Liver (tissue), 9 donors: Measurements from ENCODE around the gene GPR183. TPM values are rescaled to one million over a fixed set of nuclear protein-coding genes. Genes with fewer than 3 reads are reported as not detected.

ENCODE experiments used
- DNase-seq: peaks from one replicate; pipeline ENCODE4 v3.0.0-alpha.2; 2017; ENCODE audit warnings: low spot score
- H3K27ac ChIP-seq, 2 donors: one replicate each; pipeline ENCODE4 v1.7.0; 2013; ENCODE audit warnings: inconsistent platforms in 2 of 2, low read length in 2 of 2, control low read depth in 1 of 2, low read depth in 1 of 2, mild to moderate bottlenecking in 1 of 2
- H3K27me3 ChIP-seq, 4 donors: one replicate each; pipeline versions ENCODE4 v1.6.1 to v1.7.0; 2013; ENCODE audit warnings: low read length in 3 of 4, inconsistent platforms in 1 of 4, mild to moderate bottlenecking in 1 of 4, moderate library complexity in 1 of 4; ENCODE audit not compliant: control insufficient read depth in 4 of 4, insufficient read depth in 4 of 4
- H3K36me3 ChIP-seq, 4 donors: one replicate each; pipeline versions ENCODE4 v1.6.1 to v1.7.0; 2013; ENCODE audit warnings: low read length in 3 of 4, mild to moderate bottlenecking in 3 of 4, low read depth in 1 of 4, moderate library complexity in 1 of 4; ENCODE audit not compliant: control insufficient read depth in 4 of 4, insufficient read depth in 3 of 4
- H3K4me1 ChIP-seq, 4 donors: one replicate each; pipeline versions ENCODE4 v1.6.1 to v1.7.0; 2013; ENCODE audit warnings: low read length in 3 of 4, mild to moderate bottlenecking in 3 of 4, moderate library complexity in 1 of 4; ENCODE audit not compliant: control insufficient read depth in 4 of 4, insufficient read depth in 4 of 4
- H3K4me3 ChIP-seq, 3 donors: one replicate each; pipeline versions ENCODE4 v1.6.1 to v1.7.0; 2013; ENCODE audit warnings: low read length in 3 of 3, control low read depth in 1 of 3, low read depth in 1 of 3, mild to moderate bottlenecking in 1 of 3
- H3K9ac ChIP-seq, 2 donors: one replicate each; pipeline ENCODE4 v1.7.0; 2013; ENCODE audit warnings: low read length in 2 of 2, mild to moderate bottlenecking in 2 of 2, moderate library complexity in 2 of 2, control low read depth in 1 of 2, low read depth in 1 of 2
- H3K9me3 ChIP-seq, 4 donors: one replicate each; pipeline versions ENCODE4 v1.6.1 to v1.7.0; 2013; ENCODE audit warnings: low read length in 3 of 4; ENCODE audit not compliant: control insufficient read depth in 4 of 4
- EGR1 ChIP-seq, 2 donors: IDR thresholded peaks; 2 replicates each; pipeline ENCODE4 v1.6.1; 2016 to 2018; ENCODE audit warnings: antibody characterized with exemption in 2 of 2, low read depth in 2 of 2
- FOXA1 ChIP-seq: IDR thresholded peaks from 2 replicates; pipeline ENCODE4 v1.6.1; 2016; ENCODE audit warnings: antibody characterized with exemption
- FOXA2 ChIP-seq: IDR thresholded peaks from 2 replicates; pipeline ENCODE4 v1.6.1; 2016; ENCODE audit warnings: antibody characterized with exemption
- GABPA ChIP-seq, 2 donors: IDR thresholded peaks in 1 of 2; conservative IDR thresholded peaks in 1 of 2; 2 replicates each; pipeline ENCODE4 v1.6.1; 2016; ENCODE audit warnings: antibody characterized with exemption in 2 of 2, mild to moderate bottlenecking in 1 of 2, moderate library complexity in 1 of 2
- HNF4A ChIP-seq, 2 donors: conservative IDR thresholded peaks; 2 replicates each; pipeline ENCODE4 v1.6.1; 2016; ENCODE audit warnings: antibody characterized with exemption in 2 of 2, mild to moderate bottlenecking in 2 of 2
- HNF4G ChIP-seq: IDR thresholded peaks from 2 replicates; pipeline ENCODE4 v1.6.1; 2016; ENCODE audit warnings: antibody characterized with exemption
- JUND ChIP-seq, 2 donors: IDR thresholded peaks; 2 replicates each; pipeline ENCODE4 v1.6.1; 2016; ENCODE audit warnings: antibody characterized with exemption in 2 of 2
- MAX ChIP-seq: IDR thresholded peaks from 2 replicates; pipeline ENCODE4 v1.6.1; 2016; ENCODE audit warnings: antibody characterized with exemption
- NR2F2 ChIP-seq: IDR thresholded peaks from 2 replicates; pipeline ENCODE4 v1.6.1; 2016; ENCODE audit warnings: antibody characterized with exemption
- RAD21 ChIP-seq, 2 donors: IDR thresholded peaks; 2 replicates each; pipeline ENCODE4 v1.6.1; 2016; ENCODE audit warnings: antibody characterized with exemption in 2 of 2, mild to moderate bottlenecking in 2 of 2
- RXRA ChIP-seq, 2 donors: IDR thresholded peaks; 2 replicates each; pipeline ENCODE4 v1.6.1; 2017 to 2018; ENCODE audit warnings: antibody characterized with exemption in 2 of 2, mild to moderate bottlenecking in 1 of 2
- SP1 ChIP-seq: IDR thresholded peaks from 2 replicates; pipeline ENCODE4 v1.6.1; 2018; ENCODE audit warnings: antibody characterized with exemption, mild to moderate bottlenecking
- TAF1 ChIP-seq: conservative IDR thresholded peaks from 2 replicates; pipeline ENCODE4 v1.6.1; 2016; ENCODE audit warnings: antibody characterized with exemption, mild to moderate bottlenecking
- YY1 ChIP-seq: IDR thresholded peaks from 2 replicates; pipeline ENCODE4 v1.6.1; 2016; ENCODE audit warnings: antibody characterized with exemption, mild to moderate bottlenecking
- WGBS: extraction: QIAGEN DNeasy Blood & Tissue Kit; methylation state at CpG from one replicate; pipeline ENCODE4 v1.1.7; 2013; 5-methylcytosine and 5-hydroxymethylcytosine counted together
- polyA plus RNA-seq, 2 donors: library from polyadenylated mRNA; stranded (reverse) in 1 of 2; unstranded in 1 of 2; fragments of 200-250 nt in 1 of 2; fragments of >200 nt in 1 of 2; fragmentation: Nextera tagmentation in 1 of 2; extraction: Ambion mirVana in 1 of 2; gene quantifications; one replicate each; pipeline versions ENCODE4 v1.2.1 to v1.2.3, GENCODE V29; 2013 to 2015
- total RNA-seq, 2 donors: library from RNA; depleted of rRNA; stranded (reverse); fragments of >200 nt; gene quantifications; one replicate each; pipeline ENCODE4 v1.2.3, GENCODE V29; 2014
- TF ChIP-seq, protein P1 (sequence below): IDR thresholded peaks from 2 replicates; pipeline ENCODE4 v1.6.1; 2016; ENCODE audit warnings: antibody characterized with exemption
- TF ChIP-seq, protein P2 (sequence below): fragments of 150-350 bp; IDR thresholded peaks from 2 replicates; pipeline ENCODE4 v1.5.1; 2017; ENCODE audit warnings: improper control_type of control experiment, low read depth, low read length; ENCODE audit not compliant: missing input control
- TF ChIP-seq, protein P3 (sequence below): IDR thresholded peaks from 2 replicates; pipeline ENCODE4 v1.6.1; 2016; ENCODE audit warnings: antibody characterized with exemption
- TF ChIP-seq, protein P4 (sequence below): IDR thresholded peaks from 2 replicates; pipeline ENCODE4 v1.6.1; 2016; ENCODE audit warnings: antibody characterized with exemption, mild to moderate bottlenecking
- donor health status: healthy.
- donor health status: healthy.
- donor health status: healthy.
- donor health status: healthy.
- donor health status: healthy.

The GPR183 gene
- total and polyA plus RNA-seq, 4 donors: 0.89 to 4.3 (median 2.9) TPM

DNA sequence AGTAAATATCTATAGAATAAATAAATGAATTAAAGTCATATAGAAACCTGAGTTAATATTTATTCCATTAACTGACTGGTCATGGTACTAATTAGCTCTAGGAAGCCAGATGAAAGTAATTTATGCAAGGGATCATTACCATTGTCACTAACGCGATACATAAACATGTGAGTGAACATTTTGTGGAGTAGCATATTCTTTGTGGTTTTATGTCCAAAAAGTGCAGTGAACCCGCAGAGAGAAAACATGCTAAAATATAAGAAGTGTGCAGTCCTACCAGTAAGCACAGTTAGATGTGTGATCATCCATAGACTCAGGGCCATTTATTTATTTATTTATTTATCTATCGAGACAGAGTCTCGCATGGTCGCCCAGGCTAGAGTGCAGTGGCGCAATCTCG lies 1.6 kb downstream of the GPR183 start:
- no peak overlapping the region for H3K27ac ChIP-seq
- no peak overlapping the region for H3K4me3 ChIP-seq
- TF ChIP-seq, protein P1, sequence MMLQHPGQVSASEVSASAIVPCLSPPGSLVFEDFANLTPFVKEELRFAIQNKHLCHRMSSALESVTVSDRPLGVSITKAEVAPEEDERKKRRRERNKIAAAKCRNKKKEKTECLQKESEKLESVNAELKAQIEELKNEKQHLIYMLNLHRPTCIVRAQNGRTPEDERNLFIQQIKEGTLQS: no peak
- TF ChIP-seq HNF4G (no peak), RXRA (IDR thresholded peaks at IDR 0.05) (no peak), NR2F2 (no peak), JUND (IDR thresholded peaks at IDR 0.05) (no peak), FOXA2 (no peak), MAX (no peak), HNF4A (conservative IDR thresholded peaks at IDR 0.05) (no peak), SP1 (no peak), EGR1 (IDR thresholded peaks at IDR 0.05; ENCODE audit: low read depth in 2 of 2) (no peak), GABPA (IDR thresholded peaks at IDR 0.05 in 1 of 2, conservative IDR thresholded peaks at IDR 0.05 in 1 of 2) (no peak), YY1 (no peak), TAF1 (no peak)
- TF ChIP-seq, protein P2, sequence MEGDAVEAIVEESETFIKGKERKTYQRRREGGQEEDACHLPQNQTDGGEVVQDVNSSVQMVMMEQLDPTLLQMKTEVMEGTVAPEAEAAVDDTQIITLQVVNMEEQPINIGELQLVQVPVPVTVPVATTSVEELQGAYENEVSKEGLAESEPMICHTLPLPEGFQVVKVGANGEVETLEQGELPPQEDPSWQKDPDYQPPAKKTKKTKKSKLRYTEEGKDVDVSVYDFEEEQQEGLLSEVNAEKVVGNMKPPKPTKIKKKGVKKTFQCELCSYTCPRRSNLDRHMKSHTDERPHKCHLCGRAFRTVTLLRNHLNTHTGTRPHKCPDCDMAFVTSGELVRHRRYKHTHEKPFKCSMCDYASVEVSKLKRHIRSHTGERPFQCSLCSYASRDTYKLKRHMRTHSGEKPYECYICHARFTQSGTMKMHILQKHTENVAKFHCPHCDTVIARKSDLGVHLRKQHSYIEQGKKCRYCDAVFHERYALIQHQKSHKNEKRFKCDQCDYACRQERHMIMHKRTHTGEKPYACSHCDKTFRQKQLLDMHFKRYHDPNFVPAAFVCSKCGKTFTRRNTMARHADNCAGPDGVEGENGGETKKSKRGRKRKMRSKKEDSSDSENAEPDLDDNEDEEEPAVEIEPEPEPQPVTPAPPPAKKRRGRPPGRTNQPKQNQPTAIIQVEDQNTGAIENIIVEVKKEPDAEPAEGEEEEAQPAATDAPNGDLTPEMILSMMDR: no peak
- TF ChIP-seq, protein P3, sequence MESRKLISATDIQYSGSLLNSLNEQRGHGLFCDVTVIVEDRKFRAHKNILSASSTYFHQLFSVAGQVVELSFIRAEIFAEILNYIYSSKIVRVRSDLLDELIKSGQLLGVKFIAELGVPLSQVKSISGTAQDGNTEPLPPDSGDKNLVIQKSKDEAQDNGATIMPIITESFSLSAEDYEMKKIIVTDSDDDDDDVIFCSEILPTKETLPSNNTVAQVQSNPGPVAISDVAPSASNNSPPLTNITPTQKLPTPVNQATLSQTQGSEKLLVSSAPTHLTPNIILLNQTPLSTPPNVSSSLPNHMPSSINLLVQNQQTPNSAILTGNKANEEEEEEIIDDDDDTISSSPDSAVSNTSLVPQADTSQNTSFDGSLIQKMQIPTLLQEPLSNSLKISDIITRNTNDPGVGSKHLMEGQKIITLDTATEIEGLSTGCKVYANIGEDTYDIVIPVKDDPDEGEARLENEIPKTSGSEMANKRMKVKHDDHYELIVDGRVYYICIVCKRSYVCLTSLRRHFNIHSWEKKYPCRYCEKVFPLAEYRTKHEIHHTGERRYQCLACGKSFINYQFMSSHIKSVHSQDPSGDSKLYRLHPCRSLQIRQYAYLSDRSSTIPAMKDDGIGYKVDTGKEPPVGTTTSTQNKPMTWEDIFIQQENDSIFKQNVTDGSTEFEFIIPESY: no peak
- H3K36me3 ChIP-seq: peaks cover 0 to 2% (median 0%) of the 10 kb centered on the region in 4 donors
- WGBS: 90% methylated on average over 8 of the region's 8 CpGs
- H3K27me3 ChIP-seq: no peaks in the 10 kb centered on the region
- no peaks in the 10 kb centered on the region for H3K4me1 ChIP-seq
- H3K9ac ChIP-seq: peak overlapping the region in 1 of 2 donors; percentile 14
- H3K9me3 ChIP-seq: no peaks in the 10 kb centered on the region
- DNase-seq: no peak

GRCh38 chr13:99305158-99305557 lies 2.0 kb downstream of the GPR183 start:
- DNase-seq: no peak
- WGBS: 88% methylated on average over 5 of the region's 5 CpGs
- Histone ChIP-seq H3K4me1 (no peaks in the 10 kb centered on the region), H3K4me3 (no peak overlapping the region), H3K27me3 (no peaks in the 10 kb centered on the region), H3K27ac (no peak overlapping the region), H3K9me3 (no peaks in the 10 kb centered on the region), H3K36me3 (peaks cover 0 to 2% (median 0%) of the 10 kb centered on the region in 4 donors), H3K9ac (no peak overlapping the region)
- no peak for TF ChIP-seq TAF1
- TF ChIP-seq EGR1 (IDR thresholded peaks at IDR 0.05; ENCODE audit: low read depth in 2 of 2): no peak
- TF ChIP-seq RAD21 (IDR thresholded peaks at IDR 0.05): no peak
- TF ChIP-seq YY1: no peak
- TF ChIP-seq GABPA (IDR thresholded peaks at IDR 0.05 in 1 of 2, conservative IDR thresholded peaks at IDR 0.05 in 1 of 2): no peak
- TF ChIP-seq RXRA (IDR thresholded peaks at IDR 0.05): no peak
- no peak for TF ChIP-seq NR2F2
- TF ChIP-seq HNF4G: no peak
- no peak for TF ChIP-seq SP1
- TF ChIP-seq, protein P2: no peak
- TF ChIP-seq, protein P3: no peak
- TF ChIP-seq, protein P4, sequence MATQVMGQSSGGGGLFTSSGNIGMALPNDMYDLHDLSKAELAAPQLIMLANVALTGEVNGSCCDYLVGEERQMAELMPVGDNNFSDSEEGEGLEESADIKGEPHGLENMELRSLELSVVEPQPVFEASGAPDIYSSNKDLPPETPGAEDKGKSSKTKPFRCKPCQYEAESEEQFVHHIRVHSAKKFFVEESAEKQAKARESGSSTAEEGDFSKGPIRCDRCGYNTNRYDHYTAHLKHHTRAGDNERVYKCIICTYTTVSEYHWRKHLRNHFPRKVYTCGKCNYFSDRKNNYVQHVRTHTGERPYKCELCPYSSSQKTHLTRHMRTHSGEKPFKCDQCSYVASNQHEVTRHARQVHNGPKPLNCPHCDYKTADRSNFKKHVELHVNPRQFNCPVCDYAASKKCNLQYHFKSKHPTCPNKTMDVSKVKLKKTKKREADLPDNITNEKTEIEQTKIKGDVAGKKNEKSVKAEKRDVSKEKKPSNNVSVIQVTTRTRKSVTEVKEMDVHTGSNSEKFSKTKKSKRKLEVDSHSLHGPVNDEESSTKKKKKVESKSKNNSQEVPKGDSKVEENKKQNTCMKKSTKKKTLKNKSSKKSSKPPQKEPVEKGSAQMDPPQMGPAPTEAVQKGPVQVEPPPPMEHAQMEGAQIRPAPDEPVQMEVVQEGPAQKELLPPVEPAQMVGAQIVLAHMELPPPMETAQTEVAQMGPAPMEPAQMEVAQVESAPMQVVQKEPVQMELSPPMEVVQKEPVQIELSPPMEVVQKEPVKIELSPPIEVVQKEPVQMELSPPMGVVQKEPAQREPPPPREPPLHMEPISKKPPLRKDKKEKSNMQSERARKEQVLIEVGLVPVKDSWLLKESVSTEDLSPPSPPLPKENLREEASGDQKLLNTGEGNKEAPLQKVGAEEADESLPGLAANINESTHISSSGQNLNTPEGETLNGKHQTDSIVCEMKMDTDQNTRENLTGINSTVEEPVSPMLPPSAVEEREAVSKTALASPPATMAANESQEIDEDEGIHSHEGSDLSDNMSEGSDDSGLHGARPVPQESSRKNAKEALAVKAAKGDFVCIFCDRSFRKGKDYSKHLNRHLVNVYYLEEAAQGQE: no peak
- no peak for TF ChIP-seq FOXA2
- TF ChIP-seq FOXA1: no peak
- TF ChIP-seq, protein P1: no peak
- TF ChIP-seq JUND (IDR thresholded peaks at IDR 0.05): no peak
- TF ChIP-seq MAX: no peak
- no peak for TF ChIP-seq HNF4A (conservative IDR thresholded peaks at IDR 0.05)
